ENCODE data around the gene MAN2B2.

DNA sequence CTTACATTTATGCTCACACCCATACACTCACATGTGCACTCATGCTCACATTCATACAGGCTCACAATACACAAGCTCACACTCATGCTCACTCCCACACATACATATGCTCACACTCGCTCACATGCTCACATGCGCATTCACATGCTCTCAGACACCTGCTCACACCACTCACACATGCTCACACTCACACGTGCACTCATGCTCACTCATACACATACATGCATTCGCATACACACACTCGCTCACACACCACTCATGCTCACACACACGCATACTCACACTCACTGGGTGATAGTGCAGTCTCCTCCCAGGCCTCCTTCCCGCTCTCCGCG lies 90.3 kb downstream of the MAN2B2 start:
- TF ChIP-seq CTCF (IDR thresholded peaks at IDR 0.05) (no peak), POLR2A (IDR thresholded peaks at IDR 0.05) (no peak)
